GM12874 (cell line): ENCODE data around the gene PPA2.

Experiments used
- TF ChIP-seq, protein P1 (sequence below): IDR thresholded peaks from 2 replicates; pipeline ENCODE4 v1.5.1; 2011; ENCODE audit warnings: low read depth, mild to moderate bottlenecking, control low read depth, low read length, moderate library complexity; ENCODE audit not compliant: insufficient read depth

PPA2 gene

DNA sequence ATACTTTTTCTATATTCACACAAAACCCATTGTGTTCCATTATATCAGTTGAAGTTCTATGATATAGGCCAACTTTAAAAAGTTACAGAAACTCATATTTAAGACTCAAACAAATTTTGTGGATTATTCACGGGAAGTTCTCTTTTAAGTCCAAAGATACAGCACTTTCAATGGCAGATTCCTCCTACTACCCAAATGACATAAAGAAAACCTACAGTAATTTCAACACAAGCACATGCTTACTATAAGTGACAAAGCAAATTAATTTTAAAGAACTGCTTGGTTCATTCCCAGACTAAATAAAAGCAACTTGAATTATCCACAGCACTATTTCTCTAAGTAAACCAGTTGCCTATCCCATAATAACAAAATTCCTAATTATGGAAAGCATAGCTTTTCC lies 4.1 kb downstream of the PPA2 start:
- TF ChIP-seq, protein P1, sequence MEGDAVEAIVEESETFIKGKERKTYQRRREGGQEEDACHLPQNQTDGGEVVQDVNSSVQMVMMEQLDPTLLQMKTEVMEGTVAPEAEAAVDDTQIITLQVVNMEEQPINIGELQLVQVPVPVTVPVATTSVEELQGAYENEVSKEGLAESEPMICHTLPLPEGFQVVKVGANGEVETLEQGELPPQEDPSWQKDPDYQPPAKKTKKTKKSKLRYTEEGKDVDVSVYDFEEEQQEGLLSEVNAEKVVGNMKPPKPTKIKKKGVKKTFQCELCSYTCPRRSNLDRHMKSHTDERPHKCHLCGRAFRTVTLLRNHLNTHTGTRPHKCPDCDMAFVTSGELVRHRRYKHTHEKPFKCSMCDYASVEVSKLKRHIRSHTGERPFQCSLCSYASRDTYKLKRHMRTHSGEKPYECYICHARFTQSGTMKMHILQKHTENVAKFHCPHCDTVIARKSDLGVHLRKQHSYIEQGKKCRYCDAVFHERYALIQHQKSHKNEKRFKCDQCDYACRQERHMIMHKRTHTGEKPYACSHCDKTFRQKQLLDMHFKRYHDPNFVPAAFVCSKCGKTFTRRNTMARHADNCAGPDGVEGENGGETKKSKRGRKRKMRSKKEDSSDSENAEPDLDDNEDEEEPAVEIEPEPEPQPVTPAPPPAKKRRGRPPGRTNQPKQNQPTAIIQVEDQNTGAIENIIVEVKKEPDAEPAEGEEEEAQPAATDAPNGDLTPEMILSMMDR, result no peak

DNA sequence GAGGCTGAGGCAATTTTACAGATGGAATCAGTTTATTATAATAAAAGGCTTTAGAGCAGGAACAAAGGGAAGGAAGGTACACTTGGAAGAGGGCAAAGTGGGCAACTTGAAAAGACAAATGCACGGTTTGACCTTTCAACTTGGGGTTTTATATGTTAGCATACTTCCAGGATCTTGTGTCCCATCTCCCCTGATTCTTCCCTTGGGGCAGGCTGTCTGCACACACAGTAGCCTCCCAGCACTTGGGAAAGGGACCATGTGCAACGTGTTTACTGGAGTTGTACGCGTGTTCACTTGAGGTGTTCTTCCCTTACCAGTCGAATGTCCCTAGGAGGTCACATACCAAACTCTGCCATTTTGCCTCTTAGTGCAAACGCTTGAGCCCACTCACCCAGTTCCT lies 7.3 kb downstream of the PPA2 start:
- TF ChIP-seq, protein P1, result no peak

DNA sequence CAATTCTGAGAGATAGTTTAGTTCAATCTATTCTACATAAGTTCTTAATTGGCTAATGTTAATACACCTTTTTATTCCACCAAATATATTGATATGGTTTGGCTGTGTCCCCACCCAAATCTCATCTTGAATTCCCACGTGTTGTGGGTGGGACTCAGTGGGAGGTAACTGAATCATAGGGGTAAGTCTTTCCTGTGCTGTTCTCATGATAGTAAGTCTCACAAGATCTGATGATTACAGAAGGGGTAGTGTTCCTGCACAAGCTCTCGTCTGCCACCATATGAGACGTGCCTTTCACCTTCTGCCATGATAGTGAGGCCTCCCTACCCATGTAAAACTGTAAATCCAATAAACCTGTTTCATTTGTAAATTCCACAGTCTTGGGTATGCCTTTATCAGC lies 11.3 kb downstream of the PPA2 start:
- TF ChIP-seq, protein P1, result no peak

DNA sequence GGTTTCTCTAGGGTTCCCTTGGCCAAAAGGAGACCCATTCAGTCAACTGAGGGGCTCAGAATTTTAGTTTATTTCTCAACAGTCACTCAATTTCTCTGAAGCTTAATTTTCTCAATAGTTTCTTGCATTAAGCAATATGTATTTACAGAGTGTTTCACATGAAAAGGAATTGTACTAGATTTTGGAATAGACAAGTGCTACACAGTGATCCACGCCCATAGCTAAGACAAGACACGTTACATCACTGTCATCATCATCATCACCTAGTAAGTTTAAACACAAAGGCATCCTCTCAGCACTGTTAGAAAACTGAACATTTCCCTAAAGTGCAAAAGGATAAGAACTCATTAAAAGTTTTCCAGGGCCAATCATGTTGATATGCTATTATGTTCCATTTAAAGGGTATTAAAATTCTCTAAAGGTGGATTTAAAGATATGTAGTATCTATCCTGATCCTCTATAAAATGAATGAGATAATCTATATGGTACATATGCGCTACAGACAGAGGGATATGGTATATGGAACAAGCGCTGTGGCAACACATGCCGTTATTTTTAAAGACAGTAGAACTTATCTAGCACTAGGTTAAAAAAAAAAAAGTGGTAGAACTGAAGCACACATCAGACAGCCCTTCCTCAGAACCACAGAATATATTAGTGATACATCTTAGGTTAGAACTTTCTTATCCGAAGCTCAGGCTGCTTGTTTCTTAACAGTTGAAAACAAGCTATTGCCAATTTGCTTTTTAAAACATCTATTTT lies 12.1 kb downstream of the PPA2 start:
- TF ChIP-seq, protein P1, result no peak

DNA sequence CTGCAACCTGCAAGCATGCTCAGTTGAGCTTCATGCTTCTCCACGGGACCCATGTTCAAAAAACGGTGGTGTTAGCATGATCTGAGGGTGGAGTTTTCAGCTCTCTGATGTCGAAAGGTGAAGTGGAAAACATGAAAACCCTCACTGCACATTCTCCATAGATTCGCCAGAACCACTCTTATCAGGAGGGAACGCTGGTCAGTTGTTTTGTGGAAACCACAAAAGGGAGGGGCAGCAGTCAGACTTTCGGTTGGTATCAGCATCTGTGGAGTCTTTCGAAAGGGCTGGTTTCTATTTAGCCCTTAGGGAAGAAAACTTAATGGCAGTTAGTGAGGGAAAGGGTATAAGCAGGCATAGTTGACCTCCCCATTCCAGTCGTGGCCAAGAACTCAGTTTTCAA lies 12.6 kb downstream of the PPA2 start:
- TF ChIP-seq, protein P1, result no peak

DNA sequence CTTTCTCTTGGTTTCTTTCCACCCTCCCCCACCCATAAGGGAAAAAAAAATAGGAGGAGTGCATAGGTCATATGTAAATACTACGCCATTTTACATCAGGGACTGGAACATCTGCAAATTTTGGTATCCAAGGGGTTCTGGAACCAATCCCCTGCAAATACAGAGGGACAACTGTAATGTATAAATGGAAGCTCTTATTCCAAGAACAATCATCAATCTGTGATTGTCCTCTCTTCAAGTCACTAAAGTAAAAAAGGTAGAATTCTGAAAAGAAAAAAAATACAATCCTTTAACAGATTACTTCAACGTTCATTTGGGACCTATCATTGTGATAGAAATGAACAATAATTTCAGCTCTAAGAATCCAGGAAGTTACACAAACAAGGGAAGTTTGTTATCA lies 13.6 kb downstream of the PPA2 start:
- TF ChIP-seq, protein P1, result no peak

DNA sequence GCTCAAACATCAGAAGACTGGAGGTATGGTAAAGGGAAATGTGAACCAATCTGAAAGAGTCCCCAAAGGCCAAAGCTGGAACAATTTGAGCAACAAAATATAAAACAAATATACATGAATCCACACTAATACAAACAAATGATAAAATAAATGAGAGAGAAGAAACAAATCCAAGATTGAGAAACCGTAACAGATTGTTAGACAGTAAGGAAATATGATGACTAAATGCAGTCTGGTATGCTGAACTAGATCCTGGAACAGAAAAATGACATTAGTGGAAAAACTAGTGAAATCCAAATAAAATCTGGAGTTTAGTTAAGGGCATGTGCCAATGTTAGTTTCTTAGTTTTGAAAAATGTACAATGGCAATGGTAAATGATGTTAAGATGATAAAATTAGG lies 15.9 kb downstream of the PPA2 start:
- TF ChIP-seq, protein P1, result no peak
